Measurements from ENCODE around the gene RBM33. TPM values are rescaled to one million over a fixed set of nuclear protein-coding genes. Genes with fewer than 3 reads are reported as not detected.

The RBM33 gene
- total and polyA plus RNA-seq, 2 of the 13 experiments (the other 11 are each of a cell fraction or from before 2014, with no cell fraction given) = 12.4 to 28.9 TPM

DNA sequence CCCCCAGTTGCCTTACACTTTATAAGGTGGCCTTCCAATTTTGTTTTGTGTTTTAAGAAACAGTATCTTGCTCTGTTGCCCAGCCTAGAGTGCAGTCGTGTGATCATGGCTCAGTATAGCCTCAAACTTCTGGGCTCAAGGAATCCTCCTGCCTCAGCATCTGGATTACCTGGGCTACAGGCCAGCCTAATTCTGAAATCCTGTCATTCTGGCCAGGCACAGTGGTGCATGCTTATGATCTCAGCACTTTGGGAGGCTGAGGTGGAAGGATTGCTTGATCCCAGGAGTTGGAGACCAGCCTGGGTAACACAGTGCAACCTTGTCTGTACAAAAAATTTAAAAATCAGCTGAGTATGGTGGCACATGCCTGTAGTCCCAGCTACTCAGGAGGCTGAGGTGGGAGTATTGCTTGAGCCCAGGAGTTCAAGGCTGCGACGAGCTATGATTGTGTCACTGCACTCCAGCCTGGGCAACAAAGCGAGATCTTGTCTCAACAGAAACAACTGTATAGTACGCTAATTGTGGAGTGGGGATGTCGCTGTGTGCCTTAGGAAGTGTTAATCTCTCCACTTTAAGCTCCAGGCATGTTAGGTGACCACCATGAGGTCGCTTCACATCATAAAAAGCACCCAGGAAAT, 24.7 kb upstream of the RBM33 start (continued):
- peak; percentile 60 for TF ChIP-seq ARID5B (CRISPR knock-in tag; IDR thresholded peaks at IDR 0.05)
- 0 out of 2 replicates have a peak, but pooled peaks have one; percentile 13 for TF ChIP-seq RAD21 (CRISPR knock-in tag; IDR thresholded peaks at IDR 0.05)
- TF ChIP-seq TEF (CRISPR knock-in tag; IDR thresholded peaks at IDR 0.05) = no peak
- TF ChIP-seq ZFX (CRISPR knock-in tag; IDR thresholded peaks at IDR 0.05; ENCODE audit: low read depth) = peak; percentile 21; the same call in 1 of the 2 replicates
- TF ChIP-seq ZNF383 (CRISPR knock-in tag; IDR thresholded peaks at IDR 0.05; ENCODE audit: borderline replicate concordance) = no peak
- TF ChIP-seq NCOA2 (CRISPR knock-in tag; IDR thresholded peaks at IDR 0.05) = 0 out of 2 replicates have a peak, but pooled peaks have one; percentile 36
- peak; percentile 58; the same call in 1 of the 2 replicates for TF ChIP-seq TARDBP (CRISPR knock-in tag; IDR thresholded peaks at IDR 0.05)
- TF ChIP-seq HMG20B (CRISPR knock-in tag; conservative IDR thresholded peaks at IDR 0.05) = 0 out of 2 replicates have a peak, but pooled peaks have one; percentile 21
- TF ChIP-seq FOXK1 (CRISPR knock-in tag; IDR thresholded peaks at IDR 0.05; ENCODE audit: borderline replicate concordance, low read depth) = peak; percentile 16; the same call in 1 of the 2 replicates
- TF ChIP-seq ZBTB39 (CRISPR knock-in tag; IDR thresholded peaks at IDR 0.05) = no peak
- peak; percentile 65; the same call in 1 of the 2 replicates for TF ChIP-seq HOMEZ (CRISPR knock-in tag; IDR thresholded peaks at IDR 0.05; ENCODE audit: low read depth)
- TF ChIP-seq, protein P1, sequence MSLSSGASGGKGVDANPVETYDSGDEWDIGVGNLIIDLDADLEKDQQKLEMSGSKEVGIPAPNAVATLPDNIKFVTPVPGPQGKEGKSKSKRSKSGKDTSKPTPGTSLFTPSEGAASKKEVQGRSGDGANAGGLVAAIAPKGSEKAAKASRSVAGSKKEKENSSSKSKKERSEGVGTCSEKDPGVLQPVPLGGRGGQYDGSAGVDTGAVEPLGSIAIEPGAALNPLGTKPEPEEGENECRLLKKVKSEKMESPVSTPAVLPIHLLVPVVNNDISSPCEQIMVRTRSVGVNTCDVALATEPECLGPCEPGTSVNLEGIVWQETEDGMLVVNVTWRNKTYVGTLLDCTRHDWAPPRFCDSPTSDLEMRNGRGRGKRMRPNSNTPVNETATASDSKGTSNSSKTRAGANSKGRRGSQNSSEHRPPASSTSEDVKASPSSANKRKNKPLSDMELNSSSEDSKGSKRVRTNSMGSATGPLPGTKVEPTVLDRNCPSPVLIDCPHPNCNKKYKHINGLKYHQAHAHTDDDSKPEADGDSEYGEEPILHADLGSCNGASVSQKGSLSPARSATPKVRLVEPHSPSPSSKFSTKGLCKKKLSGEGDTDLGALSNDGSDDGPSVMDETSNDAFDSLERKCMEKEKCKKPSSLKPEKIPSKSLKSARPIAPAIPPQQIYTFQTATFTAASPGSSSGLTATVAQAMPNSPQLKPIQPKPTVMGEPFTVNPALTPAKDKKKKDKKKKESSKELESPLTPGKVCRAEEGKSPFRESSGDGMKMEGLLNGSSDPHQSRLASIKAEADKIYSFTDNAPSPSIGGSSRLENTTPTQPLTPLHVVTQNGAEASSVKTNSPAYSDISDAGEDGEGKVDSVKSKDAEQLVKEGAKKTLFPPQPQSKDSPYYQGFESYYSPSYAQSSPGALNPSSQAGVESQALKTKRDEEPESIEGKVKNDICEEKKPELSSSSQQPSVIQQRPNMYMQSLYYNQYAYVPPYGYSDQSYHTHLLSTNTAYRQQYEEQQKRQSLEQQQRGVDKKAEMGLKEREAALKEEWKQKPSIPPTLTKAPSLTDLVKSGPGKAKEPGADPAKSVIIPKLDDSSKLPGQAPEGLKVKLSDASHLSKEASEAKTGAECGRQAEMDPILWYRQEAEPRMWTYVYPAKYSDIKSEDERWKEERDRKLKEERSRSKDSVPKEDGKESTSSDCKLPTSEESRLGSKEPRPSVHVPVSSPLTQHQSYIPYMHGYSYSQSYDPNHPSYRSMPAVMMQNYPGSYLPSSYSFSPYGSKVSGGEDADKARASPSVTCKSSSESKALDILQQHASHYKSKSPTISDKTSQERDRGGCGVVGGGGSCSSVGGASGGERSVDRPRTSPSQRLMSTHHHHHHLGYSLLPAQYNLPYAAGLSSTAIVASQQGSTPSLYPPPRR (CRISPR knock-in tag; IDR thresholded peaks at IDR 0.05; ENCODE audit: borderline replicate concordance) = 0 out of 2 replicates have a peak, but pooled peaks have one; percentile 26
- TF ChIP-seq, protein P2, sequence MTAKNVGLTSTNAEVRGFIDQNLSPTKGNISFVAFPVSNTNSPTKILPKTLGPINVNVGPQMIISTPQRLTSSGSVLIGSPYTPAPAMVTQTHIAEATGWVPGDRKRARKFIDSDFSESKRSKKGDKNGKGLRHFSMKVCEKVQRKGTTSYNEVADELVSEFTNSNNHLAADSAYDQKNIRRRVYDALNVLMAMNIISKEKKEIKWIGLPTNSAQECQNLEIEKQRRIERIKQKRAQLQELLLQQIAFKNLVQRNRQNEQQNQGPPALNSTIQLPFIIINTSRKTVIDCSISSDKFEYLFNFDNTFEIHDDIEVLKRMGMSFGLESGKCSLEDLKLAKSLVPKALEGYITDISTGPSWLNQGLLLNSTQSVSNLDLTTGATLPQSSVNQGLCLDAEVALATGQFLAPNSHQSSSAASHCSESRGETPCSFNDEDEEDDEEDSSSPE (CRISPR knock-in tag; IDR thresholded peaks at IDR 0.05) = no peak
